ENCODE results near the gene BECN2.

BECN2 gene

GRCh38 chr1:241962153-241962552 lies 4.6 kb downstream of the BECN2 start:
- no peak for TF ChIP-seq CTCF (IDR thresholded peaks at IDR 0.05)

GRCh38 chr1:241963722-241964121 lies 6.2 kb downstream of the BECN2 start:
- TF ChIP-seq CTCF (IDR thresholded peaks at IDR 0.05), result no peak

- TF ChIP-seq CTCF (IDR thresholded peaks at IDR 0.05), result no peak
Measured at GRCh38 chr1:241964550-241965282, 7.1 kb downstream of the BECN2 start.

GRCh38 chr1:241968611-241969010 lies 11.0 kb downstream of the BECN2 start:
- no peak for TF ChIP-seq CTCF (IDR thresholded peaks at IDR 0.05)

GRCh38 chr1:241972703-241973369 lies 15.3 kb downstream of the BECN2 start:
- TF ChIP-seq CTCF (IDR thresholded peaks at IDR 0.05), result no peak

- no peak for TF ChIP-seq CTCF (IDR thresholded peaks at IDR 0.05)
Measured at GRCh38 chr1:241976229-241976628, 18.7 kb downstream of the BECN2 start.

GRCh38 chr1:241979071-241979470 lies 21.5 kb downstream of the BECN2 start:
- no peak for TF ChIP-seq CTCF (IDR thresholded peaks at IDR 0.05)

Measured in LNCAP (cell line).